Myocyte (in vitro differentiated cells): ENCODE results near the gene CD28. TPM values are rescaled to one million over a fixed set of nuclear protein-coding genes. Genes with fewer than 3 reads are reported as not detected.
A peak's percentile ranks its signal among the peaks of the same experiment; 100 is the strongest.

Experiments
- DNase-seq: peaks from one replicate; pipeline ENCODE4 v3.0.0-alpha.2; 2012; ENCODE audit warnings: low read depth
- polyA plus RNA-seq: library from polyadenylated mRNA; unstranded; fragments of >200 nt; gene quantifications from one replicate; pipeline ENCODE4 v1.2.1, GENCODE V29; 2012; ENCODE audit warnings: missing spikeins
- total RNA-seq: library from RNA; depleted of rRNA; stranded (reverse); fragments of >200 nt; gene quantifications from 2 replicates; pipeline ENCODE4 v1.2.3, GENCODE V29; 2014

CD28 gene
- 0.45 and 0.57 TPM in 2 replicates for total RNA-seq
- 0.38 TPM for polyA plus RNA-seq

DNA sequence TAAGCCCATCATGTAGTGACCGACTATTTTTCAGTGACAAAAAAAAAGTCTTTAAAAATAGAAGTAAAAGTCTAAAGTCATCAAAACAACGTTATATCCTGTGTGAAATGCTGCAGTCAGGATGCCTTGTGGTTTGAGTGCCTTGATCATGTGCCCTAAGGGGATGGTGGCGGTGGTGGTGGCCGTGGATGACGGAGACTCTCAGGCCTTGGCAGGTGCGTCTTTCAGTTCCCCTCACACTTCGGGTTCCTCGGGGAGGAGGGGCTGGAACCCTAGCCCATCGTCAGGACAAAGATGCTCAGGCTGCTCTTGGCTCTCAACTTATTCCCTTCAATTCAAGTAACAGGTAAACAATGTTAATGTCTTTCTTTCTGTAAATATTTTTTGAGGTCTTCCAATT lies at the start of gene CD28:
Gene CD28, plus strand, starts transcription at position 237 of the 400 bp plus-strand sequence. Its CDS starts 58 bp downstream, at position 295.
- DNase-seq: no peak

DNA sequence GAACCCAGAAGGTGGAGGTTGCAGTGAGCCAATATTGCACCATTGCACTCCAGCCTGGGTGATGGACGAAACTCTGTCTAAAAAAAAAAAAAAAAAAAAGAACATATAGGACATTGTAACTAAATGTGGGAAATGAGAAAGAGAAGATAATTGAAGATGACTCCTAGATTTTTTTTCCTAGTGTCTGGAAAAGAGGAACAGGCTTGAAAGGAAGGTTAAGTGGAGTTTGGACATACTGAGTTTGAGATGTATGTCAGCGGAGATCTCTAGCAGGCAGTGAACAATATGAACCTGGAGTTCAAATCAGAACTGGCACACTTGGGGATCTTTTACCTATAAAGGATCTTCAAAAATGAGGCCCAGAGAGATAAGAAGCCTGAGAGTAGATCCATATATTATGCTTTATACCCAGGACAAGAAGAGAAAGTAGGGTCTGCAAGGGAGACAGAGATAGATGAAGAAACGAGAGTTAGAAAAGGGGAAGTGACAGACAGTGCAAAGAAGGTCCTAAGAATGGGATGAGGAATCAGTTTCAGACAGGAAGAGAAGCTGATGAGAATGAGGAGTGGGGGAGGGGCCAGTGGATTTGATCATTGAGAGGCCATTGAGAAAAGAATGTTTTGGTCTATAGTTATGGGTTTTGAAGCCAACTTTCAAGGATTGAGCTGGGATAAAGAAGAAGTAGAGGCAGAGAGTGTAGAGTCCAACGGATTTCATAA lies 46.9 kb upstream of the CD28 start:
- DNase-seq: no peak

DNA sequence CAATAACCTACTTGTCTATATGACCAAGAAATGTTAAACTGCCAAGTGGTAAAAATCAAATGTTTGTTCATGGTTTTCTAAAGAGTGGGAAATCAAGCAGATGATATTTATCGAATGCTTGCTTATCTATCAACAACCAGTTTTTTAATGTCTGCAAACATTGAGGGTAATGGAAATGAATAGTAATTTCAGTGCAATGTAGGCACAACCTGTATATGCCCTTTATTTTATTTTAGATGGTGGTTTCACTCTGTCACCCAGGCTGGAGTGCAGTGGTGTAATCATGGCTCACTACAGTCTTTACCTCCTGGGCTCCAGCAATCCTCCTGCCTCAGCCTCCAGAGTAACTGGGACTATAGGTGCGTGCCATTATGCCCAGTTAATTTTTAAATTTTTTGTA lies 46.0 kb upstream of the CD28 start:
- DNase-seq: no peak

DNA sequence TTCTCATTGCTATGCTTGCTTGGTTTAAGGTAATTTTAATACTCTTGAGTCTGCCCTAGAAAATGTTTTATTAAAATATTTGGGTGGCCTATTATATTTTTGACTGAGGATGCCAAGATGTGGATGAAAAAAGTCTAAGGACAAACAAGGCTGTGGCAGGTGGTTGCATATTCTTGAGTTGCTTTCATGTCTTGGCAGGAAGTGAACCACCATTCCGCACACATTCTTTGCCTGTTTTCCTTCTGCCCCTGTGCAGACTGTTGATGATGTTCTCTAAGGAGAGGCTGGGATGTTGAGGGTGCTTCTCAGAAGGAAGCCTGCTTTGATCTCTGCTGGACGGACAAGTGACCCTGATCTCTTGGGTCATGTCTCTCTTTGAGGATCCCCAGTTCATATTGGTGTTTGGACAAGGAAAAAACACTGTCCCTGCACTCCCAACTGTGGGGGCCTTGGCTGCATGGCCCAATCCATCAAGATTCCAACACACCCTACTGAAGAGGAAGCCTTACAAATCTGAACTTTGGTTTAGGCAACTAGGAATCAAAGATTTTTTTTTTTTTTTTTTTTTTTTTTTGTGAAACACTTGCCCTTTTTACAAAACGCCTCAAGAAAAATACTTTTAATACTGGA lies 45.0 kb upstream of the CD28 start:
- no peak for DNase-seq

DNA sequence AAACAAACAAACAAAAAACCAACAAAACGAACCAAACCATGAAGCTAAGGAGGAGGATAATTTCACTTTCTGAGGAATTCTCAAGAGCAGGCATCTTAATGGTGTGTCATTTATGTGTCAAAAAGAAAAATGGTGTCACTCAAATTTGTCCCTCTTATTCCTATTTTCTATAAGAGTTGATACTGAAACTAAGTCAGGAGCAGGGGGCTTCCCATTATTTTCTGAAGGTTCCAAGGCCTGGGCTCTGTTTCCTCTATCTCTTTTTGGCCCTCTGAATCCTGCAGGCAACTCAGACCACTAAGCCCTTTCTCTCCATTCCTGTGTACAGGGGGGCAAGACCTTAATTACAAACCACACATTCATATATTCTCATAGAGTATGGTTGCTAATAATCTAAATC lies 44.0 kb upstream of the CD28 start:
- no peak for DNase-seq

DNA sequence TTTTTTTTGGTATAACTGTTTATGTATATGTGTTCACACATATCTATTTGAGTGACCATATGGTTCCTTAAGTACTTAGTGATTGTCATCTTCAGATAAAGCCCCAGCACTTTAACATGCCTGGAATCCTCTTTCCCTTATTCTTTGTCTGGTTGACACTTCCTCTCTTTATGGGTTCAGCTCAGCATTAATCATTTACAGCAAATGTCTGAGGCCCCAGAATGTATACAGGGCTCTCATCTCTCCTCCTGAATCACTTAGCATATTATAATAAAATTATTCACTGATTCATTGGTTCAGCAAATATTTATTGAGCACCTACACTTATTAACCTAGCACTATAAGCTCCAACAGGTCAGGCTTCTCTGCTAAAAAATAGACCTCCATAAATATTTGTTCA lies 43.5 kb upstream of the CD28 start:
- no peak for DNase-seq

DNA sequence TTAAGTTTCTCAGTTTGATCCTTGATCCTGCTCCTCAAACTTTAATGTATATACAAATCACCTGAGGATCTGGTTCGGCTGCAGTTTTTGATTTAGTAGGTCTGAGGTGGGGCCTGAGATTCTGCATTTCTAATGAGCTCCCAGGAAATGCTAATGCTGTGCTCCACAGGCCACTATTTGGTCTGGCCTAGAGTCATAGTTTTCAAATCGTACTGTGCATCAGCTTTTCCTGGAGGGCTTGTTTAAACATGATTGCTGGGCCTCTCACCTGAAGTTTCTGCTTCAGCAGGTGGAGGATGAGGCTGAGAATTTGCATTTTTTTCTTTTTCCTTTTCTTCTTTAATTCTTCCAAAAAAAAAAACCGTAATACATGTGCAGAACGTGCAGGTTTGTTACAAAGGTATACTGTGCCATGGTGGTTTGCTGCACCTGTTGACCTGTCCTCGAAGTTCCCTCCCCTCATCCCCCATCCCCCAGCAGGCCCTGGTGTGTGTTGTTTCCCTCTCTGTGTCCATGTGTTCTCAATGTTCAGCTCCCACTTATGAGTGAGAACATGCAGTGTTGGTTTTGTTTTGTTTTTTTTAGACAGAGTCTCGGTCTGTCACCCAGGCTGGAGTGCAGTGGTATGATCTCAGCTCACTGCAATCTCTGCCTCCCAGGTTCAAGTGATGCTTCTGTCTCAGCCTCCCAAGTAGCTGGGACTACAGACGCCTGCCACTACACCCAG lies 42.2 kb upstream of the CD28 start:
- DNase-seq: no peak

DNA sequence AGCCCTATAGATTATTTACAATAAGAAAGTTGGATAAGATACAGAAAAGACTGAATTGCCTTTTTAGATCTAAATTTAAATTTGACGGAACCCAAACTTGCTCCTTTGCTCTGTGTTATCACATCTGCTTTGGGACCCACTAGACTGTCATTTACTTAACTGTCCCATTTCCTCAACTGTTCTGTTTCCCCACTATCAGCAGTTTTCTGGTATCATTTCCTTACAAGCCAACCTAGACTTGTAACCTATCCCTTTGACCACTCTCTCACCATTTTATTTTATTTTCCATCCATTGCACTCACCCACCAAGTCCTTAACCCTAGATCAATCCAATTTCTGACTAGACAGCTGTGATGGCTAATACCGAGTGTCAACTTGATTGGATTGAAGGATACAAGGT lies 38.6 kb upstream of the CD28 start:
- no peak for DNase-seq

DNA sequence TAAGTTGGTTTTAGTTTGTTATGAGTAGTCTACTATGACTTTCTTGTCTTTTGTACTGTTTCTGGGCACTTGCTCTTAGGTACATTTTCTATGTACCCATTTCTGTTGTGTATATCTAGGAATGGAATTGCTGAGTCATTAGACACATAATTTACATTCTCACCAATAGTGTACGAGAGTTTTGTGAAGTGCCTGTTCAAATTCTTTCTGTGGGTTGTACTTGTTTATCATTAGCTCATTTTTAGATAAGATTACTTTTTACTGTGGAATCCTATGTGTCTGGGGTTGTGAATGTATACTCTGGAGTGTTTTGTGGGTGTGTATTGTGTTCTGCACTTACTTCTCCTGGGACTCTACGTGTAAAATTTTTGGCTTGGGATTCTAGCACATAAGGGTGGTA lies 36.6 kb upstream of the CD28 start:
- no peak for DNase-seq

DNA sequence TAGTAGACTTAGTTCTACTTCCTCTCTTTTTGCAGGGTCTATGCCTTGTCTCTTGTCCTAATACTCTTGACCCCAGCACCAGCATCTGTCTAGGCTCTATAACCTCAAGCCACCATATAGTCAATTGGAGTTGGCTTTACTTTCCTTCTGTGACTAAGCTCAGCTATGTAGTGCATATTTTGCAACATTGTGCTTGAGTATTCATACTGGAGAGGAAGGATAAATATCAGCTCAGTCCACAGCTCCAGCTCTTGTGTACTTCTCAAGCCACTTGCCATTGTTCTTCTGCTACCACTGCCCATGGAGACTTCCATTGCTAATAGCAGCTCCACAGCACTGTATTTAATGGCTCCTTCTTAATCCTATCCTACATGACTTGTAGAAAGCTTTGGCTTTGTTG lies 35.5 kb upstream of the CD28 start:
- DNase-seq: no peak

DNA sequence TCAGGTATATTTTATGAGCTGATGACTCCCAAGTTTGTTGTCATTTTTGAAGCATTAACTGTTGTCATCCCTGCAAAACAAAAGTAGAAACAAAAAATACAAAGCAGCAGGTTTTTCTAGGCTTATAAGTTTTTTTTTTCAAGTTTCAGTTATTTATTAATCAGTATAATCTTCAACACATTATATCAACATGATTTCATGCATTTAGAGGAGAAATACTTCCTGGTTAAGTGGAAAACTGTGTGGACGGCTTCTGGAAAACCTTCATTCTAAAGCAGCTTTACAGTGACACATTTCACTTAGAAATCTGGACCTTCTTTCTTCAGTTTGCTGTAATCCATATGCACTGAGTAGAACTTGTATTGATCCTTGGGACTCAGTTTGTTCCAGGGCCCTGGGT lies 34.6 kb upstream of the CD28 start:
- DNase-seq: no peak

DNA sequence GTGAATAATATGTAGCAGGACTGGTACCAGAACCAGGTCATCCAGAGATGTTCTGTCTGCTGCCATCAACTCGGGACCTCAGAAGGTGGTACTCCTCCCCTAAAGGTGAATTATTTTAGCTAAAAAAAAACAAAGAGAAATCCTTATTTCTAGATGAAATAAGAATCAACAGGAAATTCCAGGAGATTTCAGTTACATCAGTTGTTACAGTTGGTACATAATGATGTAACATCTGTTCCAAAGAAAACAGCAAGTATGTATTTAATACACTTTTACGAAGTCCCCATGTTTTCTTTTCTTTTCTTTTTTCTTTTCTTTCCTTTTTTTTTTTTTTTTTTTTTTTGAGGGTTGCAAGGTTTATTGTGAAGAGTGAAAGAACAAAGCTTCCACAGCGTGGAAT lies 33.6 kb upstream of the CD28 start:
- DNase-seq: no peak

DNA sequence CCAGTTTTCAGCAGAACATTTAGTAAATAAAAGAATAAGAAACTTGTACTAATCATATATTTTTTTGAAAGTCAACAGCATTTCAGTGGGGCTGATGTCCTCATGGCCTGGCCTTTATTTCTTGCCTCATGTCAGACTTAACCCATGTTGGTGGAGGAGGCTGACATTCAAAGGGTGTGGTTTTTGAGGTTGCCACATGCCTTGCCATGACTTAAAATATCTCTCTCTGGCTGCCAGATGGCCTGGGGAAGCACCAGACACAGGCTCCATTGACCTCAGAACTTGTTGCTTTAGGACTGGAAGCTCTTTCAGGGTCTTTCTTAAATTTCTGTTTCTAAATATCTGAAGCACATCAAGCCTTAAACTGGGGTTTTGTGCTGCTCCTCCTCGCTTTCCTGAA lies 32.5 kb upstream of the CD28 start:
- peak; percentile 95 for DNase-seq

DNA sequence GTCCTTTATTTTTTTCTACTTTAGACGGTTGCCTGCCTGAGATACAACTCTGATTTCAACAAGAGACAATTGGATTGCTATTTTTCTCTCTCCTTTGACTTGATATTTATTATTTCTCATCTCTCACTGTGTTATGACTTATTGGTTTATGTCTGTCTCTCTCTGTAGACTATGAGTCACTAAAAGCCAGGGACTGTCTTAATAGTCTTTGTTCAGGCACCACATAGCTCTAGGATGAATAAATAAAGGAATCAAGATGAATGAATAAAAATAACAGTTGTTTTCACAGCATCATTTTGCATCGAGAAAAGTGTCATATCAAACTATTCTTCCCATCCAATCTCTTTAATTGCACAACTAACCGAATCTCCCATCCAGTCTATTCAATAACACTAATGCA lies 31.4 kb upstream of the CD28 start:
- DNase-seq: peak; percentile 58

DNA sequence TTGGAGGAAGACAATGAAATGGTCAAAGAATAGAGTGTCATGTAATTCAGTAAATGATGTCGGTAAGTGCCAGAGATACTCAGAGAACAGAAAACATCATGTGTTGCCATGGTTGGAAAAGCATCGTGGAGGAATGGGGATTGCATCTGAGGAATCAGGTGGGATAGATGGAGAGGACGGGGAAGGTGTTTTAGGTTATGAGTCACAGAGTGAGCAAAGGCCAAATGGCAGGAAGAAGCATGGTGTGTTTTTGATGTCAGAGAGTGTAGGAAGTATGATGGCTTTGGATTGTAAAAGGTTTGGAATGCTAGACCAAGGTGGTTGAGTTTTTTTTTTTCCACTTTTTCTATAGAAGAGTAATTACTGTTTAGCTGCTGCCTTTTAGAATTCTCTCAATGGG lies 27.5 kb upstream of the CD28 start:
- no peak for DNase-seq

DNA sequence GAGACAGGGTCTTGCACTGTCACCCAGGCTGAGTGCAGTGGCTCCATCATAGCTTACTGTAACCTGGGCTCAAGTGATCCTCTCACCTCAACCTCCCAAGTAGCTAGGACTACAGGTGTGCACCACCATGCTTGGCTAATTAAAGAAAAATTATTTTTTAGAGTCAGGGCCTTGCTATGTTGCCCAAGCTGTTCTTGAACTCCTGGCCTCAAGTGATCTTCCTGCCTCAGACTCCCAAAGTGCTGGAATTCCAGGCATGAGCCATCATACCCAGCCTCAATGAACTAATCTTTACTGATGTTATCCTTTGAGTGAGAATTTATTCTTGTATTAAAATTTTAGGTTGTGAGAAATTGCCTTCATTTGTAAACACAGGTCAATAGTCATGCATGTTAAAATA lies 27.0 kb upstream of the CD28 start:
- DNase-seq: no peak

DNA sequence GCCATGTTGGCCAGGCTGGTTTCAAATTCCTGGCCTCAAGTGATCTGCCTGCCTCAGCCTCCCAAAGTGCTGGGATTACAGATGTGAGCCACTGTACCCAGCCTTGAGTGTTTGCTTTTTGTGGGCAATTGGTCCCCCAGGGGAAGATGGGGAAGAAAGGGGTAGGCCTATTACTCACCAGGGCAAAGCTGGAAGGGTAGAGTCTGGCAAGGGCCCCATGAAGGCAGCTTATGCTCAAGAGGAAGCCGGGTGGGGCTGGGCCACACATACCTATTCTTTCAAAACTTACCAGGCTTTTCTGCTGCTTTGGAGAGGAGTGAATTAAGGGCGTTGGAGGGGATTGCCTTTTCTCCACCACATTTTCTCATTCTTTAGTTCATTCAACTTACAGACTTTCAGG lies 24.5 kb upstream of the CD28 start:
- peak; percentile 68 for DNase-seq

DNA sequence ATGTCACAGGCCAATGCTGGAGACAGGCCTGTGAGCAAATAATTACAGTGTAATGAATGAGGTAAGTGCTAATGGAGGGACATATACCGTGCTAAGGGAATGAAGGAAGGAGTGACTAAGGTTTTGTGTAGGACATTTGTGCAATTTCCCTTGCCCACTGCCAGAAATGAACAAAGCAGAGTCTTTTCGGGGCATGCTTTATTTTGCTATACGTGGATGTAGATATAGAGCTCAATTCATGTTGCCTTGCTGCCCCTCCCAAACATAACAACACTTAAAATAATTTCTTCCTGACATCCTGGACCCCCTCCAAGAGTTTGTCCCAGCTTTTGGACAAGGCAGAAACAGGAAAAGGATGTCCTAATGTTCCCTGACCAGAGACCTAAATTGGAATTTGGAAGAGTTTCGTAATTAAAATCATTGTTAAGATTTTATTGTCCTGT lies 23.7 kb upstream of the CD28 start:
- DNase-seq: peak; percentile 61

DNA sequence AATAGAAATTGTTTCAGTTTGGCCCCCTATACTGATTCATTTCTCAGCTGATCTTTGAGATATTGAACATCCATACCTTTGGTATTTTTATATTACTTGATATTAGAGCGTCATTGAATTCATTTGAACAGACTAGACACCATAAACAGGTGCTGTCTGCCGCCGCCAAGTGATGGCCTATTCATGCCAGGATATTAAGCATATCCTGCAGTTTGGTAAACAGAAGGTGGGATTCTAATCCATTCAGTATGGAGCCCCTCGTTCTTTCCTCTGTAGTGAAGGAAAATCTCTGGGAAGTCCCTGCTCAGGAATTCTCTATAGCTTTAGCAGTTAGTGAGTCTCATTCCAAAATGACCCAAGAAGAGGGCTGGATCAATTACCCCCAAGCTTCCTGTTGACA lies 23.0 kb upstream of the CD28 start:
- no peak for DNase-seq

DNA sequence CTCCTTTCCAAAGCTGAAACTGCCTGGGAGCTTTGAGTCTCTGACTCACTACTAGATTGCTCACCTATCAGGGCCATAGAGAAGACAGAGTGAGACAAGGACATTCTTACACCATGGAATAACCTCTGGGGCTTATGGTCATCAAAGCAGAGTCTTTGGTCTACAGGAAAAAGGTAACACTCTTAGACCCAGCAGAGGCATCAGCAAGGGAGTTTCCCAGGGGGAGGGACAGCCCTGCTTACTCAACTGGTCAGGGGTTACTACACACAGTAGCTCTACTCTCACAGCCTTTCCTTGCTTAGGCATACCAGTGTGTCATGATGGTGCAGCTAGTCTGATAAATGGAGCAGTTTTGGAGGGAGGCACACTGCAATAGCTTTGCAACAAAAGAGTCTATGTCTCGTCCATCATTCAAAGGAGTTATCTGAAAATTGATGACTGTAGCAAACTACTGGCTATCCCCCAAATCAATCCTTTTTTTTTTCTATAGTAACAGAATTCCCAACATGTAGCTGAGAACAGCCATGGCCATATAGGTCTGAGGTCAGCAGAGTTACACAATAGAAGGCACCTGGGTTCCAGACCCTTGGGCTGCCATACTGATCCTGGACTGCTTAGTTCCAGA lies 22.4 kb upstream of the CD28 start:
- DNase-seq: peak; percentile 73

DNA sequence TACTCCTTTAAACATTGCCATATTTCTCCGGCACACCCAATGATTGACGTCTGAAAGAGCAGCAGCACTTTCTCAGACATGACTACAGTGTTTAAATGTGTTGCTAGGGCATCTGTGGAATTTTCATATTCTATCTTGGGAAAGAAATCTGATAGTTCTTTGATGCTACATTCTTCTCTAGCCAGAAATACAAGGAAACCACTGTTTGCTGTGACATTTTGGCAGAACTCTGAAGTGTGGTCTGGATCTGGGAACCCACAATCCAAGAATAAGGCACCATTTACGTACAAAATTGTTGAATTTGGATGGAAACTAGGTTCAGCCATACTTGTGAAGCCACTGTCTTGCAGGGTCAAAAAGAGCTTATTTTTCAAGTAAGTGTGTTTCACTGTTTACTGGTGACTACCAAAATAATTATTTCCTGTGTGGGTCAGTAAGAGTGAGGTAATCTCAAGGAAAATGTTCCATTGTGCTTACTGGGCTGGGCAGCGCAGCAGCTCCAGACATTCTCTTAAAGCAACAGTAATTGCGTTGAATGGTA lies 21.3 kb upstream of the CD28 start:
- peak; percentile 94 for DNase-seq
